Breast epithelium (tissue), 4 donors: ENCODE data around the gene ZNF563. TPM values are rescaled to one million over a fixed set of nuclear protein-coding genes. Genes with fewer than 3 reads are reported as not detected.

Experiments
- DNase-seq, 2 donors: peaks; one replicate each; pipeline ENCODE4 v3.0.0-alpha.2; 2019; ENCODE audit warnings: low spot score in 2 of 2
- H3K27ac ChIP-seq, 2 donors: fragments of 200-600 bp; sonication (generic) in 1 of 2; one replicate each; pipeline ENCODE4 v1.5.1; 2016 to 2019; ENCODE audit warnings: mild to moderate bottlenecking in 1 of 2
- H3K27me3 ChIP-seq, 2 donors: fragments of 200-600 bp; sonication (generic) in 1 of 2; one replicate each; pipeline versions ENCODE4 v1.5.1 to v1.6.0; 2017 to 2019; ENCODE audit warnings: control low read depth in 1 of 2, mild to moderate bottlenecking in 1 of 2
- H3K36me3 ChIP-seq: fragments of 200-600 bp; one replicate; pipeline ENCODE4 v1.5.1; 2019
- H3K4me1 ChIP-seq, 2 donors: fragments of 200-600 bp; sonication (generic); one replicate each; pipeline ENCODE4 v1.5.1; 2016 to 2019; ENCODE audit warnings: control low read depth in 1 of 2
- H3K4me3 ChIP-seq, 3 donors: fragments of 200-600 bp; sonication (generic); 1 replicate in 2 of 3; 2 replicates in 1 of 3; pipeline ENCODE4 v1.5.1; 2016 to 2019; ENCODE audit warnings: mild to moderate bottlenecking in 3 of 3, moderate library complexity in 2 of 3
- H3K9me3 ChIP-seq, 2 donors: fragments of 200-600 bp; sonication (generic) in 1 of 2; one replicate each; pipeline ENCODE4 v1.5.1; 2016 to 2019; ENCODE audit warnings: control low read depth in 1 of 2
- CTCF ChIP-seq, 3 donors: fragments of 450-650 bp; IDR thresholded peaks; one replicate each; pipeline ENCODE4 v1.5.1; 2016 to 2017; ENCODE audit warnings: antibody characterized with exemption in 3 of 3, mild to moderate bottlenecking in 3 of 3, moderate library complexity in 3 of 3
- POLR2A ChIP-seq: fragments of 450-650 bp; IDR thresholded peaks from one replicate; pipeline ENCODE4 v1.6.1; 2016; ENCODE audit warnings: antibody characterized with exemption, mild to moderate bottlenecking, moderate library complexity
- POLR2AphosphoS5 ChIP-seq, 3 donors: sonication (generic); formaldehyde crosslinking; IDR thresholded peaks; one replicate each; pipeline ENCODE4 v1.6.1; 2017; ENCODE audit warnings: antibody characterized with exemption in 3 of 3
- intact Hi-C: fragments of 100-400 bp; cut with DNase I; formaldehyde crosslinking; loops from one replicate; pipeline ENCODE4 v1.15.1; 2023; ENCODE audit warnings: low total_unique reads
- total RNA-seq, 3 donors: library from RNA; depleted of rRNA; stranded (reverse); fragments of >200 nt; gene quantifications; one replicate each; pipeline ENCODE4 v1.1.0, GENCODE V29; 2016

Gene ZNF563
- total RNA-seq, 3 donors from 2014 or later = 2.6 to 7.5 (median 5.2) TPM

DNA sequence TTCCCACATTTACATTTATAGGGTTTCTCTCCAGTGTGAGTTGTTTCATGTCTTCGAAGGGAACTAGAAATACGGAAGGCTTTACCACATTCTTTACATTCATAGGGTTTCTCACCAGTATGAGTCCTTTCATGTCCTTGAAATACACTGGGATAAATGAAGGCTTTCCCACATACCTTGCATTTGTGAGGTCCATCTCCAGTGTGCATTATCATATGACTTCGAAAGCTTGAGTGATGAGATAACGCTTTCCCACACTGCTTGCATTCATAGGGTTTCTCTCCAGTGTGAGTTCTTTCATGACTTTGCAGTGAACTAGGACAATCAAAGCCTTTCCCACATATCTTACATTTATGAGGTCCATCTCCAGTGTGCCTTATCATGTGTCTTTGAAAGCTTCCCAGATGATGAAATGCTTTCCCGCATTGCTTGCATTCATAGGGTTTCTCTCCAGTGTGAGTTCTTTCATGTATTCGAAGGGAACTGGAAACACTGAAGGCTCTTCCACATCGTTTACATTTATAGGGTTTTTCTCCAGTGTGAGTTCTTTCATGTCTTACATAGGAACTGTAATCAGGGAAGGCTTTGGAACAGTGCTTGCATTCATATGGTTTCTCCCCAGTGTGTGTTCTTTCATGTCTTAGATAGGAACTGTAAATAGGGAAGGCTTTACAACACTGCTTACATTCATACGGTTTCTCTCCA is 16.9 kb upstream of the ZNF563 start:
- Histone ChIP-seq H3K4me3 (no peak overlapping the region), H3K27me3 (no peaks in the 10 kb centered on the region), H3K4me1 (no peaks in the 10 kb centered on the region), H3K9me3 (peaks cover 49 to 78% of the 10 kb centered on the region in 2 donors), H3K27ac (no peak overlapping the region), H3K36me3 (peaks cover 8% of the 10 kb centered on the region)
- no peak for DNase-seq
- intact Hi-C loops = no loop called here
- TF ChIP-seq POLR2AphosphoS5 (IDR thresholded peaks at IDR 0.05) (no peak), POLR2A (no peak), CTCF (IDR thresholded peaks at IDR 0.05) (no peak)

DNA sequence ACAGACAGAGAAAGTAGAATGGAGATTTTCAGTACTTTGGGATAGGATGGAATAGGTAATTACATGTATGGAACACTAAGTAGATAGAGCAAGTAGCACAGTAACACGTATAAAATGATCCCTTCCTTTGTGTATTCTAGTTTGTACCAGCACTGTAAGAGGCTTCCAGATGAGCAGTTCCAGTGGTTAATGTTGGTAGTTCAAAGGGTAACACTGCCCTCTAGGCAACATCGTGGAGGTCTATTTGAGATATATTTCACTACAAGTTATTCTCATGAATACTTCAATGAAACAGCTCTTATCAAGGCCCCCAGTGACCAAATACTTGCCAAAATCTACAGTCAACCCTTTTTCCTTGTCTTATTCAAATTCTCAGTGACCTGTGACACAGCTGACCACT is 13.5 kb upstream of the ZNF563 start:
- Histone ChIP-seq H3K27ac (no peak overlapping the region), H3K4me3 (no peak overlapping the region), H3K36me3 (peaks cover 8% of the 10 kb centered on the region), H3K9me3 (peaks cover 31 to 61% of the 10 kb centered on the region in 2 donors), H3K4me1 (no peaks in the 10 kb centered on the region), H3K27me3 (no peaks in the 10 kb centered on the region)
- no peak for DNase-seq
- TF ChIP-seq POLR2A = no peak
- TF ChIP-seq CTCF (IDR thresholded peaks at IDR 0.05) = no peak
- no peak for TF ChIP-seq POLR2AphosphoS5 (IDR thresholded peaks at IDR 0.05)
- intact Hi-C loops = loop anchor here (10.0 kb wide), 1 partner anchor 988 kb away; no protein-coding TSS in a partner anchor

DNA sequence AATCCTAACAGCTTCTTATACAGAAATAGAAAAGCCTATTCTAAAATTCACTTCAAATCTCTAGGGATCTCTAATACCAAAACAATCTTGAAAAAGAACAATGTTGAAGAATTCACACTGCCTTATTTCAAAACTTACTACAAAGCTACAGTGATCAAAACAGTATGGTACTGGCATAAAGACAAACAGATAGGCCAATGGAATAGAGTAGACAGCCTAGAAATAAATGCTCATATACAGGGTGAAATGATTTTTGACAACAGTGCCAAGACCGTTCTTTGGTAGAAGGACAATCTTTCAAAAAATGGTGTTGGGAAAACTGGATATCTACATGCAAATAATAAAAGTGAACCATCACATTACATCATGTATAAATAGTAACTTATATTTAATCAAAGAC is 11.8 kb upstream of the ZNF563 start:
- H3K9me3 ChIP-seq = peaks cover 14 to 44% of the 10 kb centered on the region in 2 donors
- peaks cover under 1% of the 10 kb centered on the region for H3K36me3 ChIP-seq
- no peak overlapping the region for H3K4me3 ChIP-seq
- no peak for TF ChIP-seq POLR2A
- TF ChIP-seq CTCF (IDR thresholded peaks at IDR 0.05) = no peak
- intact Hi-C loops = loop anchor here (10.0 kb wide), 1 partner anchor 990 kb away; no protein-coding TSS in a partner anchor
- DNase-seq = no peak
- no peaks in the 10 kb centered on the region for H3K4me1 ChIP-seq
- H3K27ac ChIP-seq = no peak overlapping the region
- H3K27me3 ChIP-seq = no peaks in the 10 kb centered on the region

GRCh38 chr19:12331211-12331941 is 2.1 kb downstream of the ZNF563 start:
- no peak overlapping the region for H3K27ac ChIP-seq
- intact Hi-C loops = loop anchor here (1.0 kb wide), 1 partner anchor 13 kb away; no protein-coding TSS in a partner anchor
- H3K27me3 ChIP-seq = no peaks in the 10 kb centered on the region
- no peaks in the 10 kb centered on the region for H3K36me3 ChIP-seq
- TF ChIP-seq CTCF (IDR thresholded peaks at IDR 0.05) = no peak
- TF ChIP-seq POLR2A = no peak
- no peak for TF ChIP-seq POLR2AphosphoS5 (IDR thresholded peaks at IDR 0.05)
- DNase-seq = no peak
- H3K4me3 ChIP-seq = no peak overlapping the region
- H3K4me1 ChIP-seq = no peaks in the 10 kb centered on the region
- H3K9me3 ChIP-seq = no peaks in the 10 kb centered on the region

DNA sequence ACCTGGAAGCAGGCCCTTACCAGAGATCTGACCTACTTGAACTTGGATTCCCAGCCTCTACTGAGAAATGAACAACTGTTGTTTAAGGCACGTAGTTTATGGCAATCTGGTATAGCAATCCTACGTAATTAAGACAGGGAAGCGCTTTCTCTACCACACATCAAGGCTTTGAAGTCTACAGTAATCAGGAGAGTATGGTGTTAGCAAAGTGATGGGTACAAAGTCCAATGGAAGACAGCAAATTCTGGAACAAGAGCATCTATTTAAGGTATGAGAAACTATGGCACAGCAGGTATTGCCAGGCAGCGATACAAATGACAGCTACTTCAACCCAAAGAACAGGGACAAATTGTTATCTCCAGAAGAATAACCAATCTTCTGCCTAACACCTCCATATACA is 3.1 kb downstream of the ZNF563 start:
- Histone ChIP-seq H3K27ac (no peak overlapping the region), H3K4me3 (no peak overlapping the region), H3K27me3 (no peaks in the 10 kb centered on the region), H3K36me3 (no peaks in the 10 kb centered on the region), H3K9me3 (no peaks in the 10 kb centered on the region), H3K4me1 (no peaks in the 10 kb centered on the region)
- no peak for DNase-seq
- no peak for TF ChIP-seq POLR2AphosphoS5 (IDR thresholded peaks at IDR 0.05)
- TF ChIP-seq POLR2A = no peak
- TF ChIP-seq CTCF (IDR thresholded peaks at IDR 0.05) = no peak
- intact Hi-C loops = no loop called here
